ENCODE measurements around the gene NLRC3.
"Not testable (repeated sequence)": the region's sequence is repeated elsewhere in the genome, so short reads cannot be mapped to it uniquely, and the experiment has no call there.

DNA sequence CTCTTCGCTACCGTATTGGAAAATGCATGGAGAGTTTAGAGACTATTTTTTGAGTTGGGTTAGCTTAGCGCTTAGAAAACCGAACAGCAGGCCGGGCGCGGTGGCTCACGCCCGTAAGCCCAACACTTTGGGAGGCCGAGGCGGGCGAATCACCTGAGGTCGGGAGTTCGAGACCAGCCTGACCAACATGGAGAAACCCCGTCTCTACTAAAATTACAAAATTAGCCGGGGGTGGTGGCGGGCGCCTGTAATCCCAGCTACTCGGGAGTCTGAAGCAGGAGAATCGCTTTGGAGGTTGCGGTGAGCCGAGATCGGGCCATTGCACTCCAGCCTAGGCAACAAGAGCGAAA is 75.8 kb downstream of the NLRC3 start:
- TF ChIP-seq TRIM28 (IDR thresholded peaks at IDR 0.05; ENCODE audit: borderline replicate concordance, low read length); KLF10 (tag by site-specific recombination; IDR thresholded peaks at IDR 0.05); KLF1 (tag by site-specific recombination; IDR thresholded peaks at IDR 0.05); GLIS1 (tag by site-specific recombination; IDR thresholded peaks at IDR 0.05); ZNF558 (tag by site-specific recombination; IDR thresholded peaks at IDR 0.05); MZF1 (tag by site-specific recombination; IDR thresholded peaks at IDR 0.05; ENCODE audit: borderline replicate concordance); ZNF366 (tag by site-specific recombination; conservative IDR thresholded peaks at IDR 0.05); ZBTB21 (tag by site-specific recombination; IDR thresholded peaks at IDR 0.05): not testable (repeated sequence)
- TF ChIP-seq, protein P1, sequence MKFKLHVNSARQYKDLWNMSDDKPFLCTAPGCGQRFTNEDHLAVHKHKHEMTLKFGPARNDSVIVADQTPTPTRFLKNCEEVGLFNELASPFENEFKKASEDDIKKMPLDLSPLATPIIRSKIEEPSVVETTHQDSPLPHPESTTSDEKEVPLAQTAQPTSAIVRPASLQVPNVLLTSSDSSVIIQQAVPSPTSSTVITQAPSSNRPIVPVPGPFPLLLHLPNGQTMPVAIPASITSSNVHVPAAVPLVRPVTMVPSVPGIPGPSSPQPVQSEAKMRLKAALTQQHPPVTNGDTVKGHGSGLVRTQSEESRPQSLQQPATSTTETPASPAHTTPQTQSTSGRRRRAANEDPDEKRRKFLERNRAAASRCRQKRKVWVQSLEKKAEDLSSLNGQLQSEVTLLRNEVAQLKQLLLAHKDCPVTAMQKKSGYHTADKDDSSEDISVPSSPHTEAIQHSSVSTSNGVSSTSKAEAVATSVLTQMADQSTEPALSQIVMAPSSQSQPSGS (tag by site-specific recombination; IDR thresholded peaks at IDR 0.05; ENCODE audit: low read depth), result not testable (repeated sequence)
- TF ChIP-seq, protein P2, sequence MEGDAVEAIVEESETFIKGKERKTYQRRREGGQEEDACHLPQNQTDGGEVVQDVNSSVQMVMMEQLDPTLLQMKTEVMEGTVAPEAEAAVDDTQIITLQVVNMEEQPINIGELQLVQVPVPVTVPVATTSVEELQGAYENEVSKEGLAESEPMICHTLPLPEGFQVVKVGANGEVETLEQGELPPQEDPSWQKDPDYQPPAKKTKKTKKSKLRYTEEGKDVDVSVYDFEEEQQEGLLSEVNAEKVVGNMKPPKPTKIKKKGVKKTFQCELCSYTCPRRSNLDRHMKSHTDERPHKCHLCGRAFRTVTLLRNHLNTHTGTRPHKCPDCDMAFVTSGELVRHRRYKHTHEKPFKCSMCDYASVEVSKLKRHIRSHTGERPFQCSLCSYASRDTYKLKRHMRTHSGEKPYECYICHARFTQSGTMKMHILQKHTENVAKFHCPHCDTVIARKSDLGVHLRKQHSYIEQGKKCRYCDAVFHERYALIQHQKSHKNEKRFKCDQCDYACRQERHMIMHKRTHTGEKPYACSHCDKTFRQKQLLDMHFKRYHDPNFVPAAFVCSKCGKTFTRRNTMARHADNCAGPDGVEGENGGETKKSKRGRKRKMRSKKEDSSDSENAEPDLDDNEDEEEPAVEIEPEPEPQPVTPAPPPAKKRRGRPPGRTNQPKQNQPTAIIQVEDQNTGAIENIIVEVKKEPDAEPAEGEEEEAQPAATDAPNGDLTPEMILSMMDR (tag by site-specific recombination; IDR thresholded peaks at IDR 0.05), result not testable (repeated sequence)
- TF ChIP-seq, protein P3, sequence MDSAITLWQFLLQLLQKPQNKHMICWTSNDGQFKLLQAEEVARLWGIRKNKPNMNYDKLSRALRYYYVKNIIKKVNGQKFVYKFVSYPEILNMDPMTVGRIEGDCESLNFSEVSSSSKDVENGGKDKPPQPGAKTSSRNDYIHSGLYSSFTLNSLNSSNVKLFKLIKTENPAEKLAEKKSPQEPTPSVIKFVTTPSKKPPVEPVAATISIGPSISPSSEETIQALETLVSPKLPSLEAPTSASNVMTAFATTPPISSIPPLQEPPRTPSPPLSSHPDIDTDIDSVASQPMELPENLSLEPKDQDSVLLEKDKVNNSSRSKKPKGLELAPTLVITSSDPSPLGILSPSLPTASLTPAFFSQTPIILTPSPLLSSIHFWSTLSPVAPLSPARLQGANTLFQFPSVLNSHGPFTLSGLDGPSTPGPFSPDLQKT (IDR thresholded peaks at IDR 0.05; ENCODE audit: borderline replicate concordance, low read depth, low read length), result not testable (repeated sequence)
- TF ChIP-seq, protein P4, sequence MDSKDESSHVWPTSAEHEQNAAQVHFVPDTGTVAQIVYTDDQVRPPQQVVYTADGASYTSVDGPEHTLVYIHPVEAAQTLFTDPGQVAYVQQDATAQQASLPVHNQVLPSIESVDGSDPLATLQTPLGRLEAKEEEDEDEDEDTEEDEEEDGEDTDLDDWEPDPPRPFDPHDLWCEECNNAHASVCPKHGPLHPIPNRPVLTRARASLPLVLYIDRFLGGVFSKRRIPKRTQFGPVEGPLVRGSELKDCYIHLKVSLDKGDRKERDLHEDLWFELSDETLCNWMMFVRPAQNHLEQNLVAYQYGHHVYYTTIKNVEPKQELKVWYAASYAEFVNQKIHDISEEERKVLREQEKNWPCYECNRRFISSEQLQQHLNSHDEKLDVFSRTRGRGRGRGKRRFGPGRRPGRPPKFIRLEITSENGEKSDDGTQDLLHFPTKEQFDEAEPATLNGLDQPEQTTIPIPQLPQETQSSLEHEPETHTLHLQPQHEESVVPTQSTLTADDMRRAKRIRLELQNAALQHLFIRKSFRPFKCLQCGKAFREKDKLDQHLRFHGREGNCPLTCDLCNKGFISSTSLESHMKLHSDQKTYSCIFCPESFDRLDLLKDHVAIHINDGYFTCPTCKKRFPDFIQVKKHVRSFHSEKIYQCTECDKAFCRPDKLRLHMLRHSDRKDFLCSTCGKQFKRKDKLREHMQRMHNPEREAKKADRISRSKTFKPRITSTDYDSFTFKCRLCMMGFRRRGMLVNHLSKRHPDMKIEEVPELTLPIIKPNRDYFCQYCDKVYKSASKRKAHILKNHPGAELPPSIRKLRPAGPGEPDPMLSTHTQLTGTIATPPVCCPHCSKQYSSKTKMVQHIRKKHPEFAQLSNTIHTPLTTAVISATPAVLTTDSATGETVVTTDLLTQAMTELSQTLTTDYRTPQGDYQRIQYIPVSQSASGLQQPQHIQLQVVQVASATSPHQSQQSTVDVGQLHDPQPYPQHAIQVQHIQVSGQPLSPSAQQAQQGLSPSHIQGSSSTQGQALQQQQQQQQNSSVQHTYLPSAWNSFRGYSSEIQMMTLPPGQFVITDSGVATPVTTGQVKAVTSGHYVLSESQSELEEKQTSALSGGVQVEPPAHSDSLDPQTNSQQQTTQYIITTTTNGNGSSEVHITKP (tag by site-specific recombination; IDR thresholded peaks at IDR 0.05), result not testable (repeated sequence)
- TF ChIP-seq, protein P5, sequence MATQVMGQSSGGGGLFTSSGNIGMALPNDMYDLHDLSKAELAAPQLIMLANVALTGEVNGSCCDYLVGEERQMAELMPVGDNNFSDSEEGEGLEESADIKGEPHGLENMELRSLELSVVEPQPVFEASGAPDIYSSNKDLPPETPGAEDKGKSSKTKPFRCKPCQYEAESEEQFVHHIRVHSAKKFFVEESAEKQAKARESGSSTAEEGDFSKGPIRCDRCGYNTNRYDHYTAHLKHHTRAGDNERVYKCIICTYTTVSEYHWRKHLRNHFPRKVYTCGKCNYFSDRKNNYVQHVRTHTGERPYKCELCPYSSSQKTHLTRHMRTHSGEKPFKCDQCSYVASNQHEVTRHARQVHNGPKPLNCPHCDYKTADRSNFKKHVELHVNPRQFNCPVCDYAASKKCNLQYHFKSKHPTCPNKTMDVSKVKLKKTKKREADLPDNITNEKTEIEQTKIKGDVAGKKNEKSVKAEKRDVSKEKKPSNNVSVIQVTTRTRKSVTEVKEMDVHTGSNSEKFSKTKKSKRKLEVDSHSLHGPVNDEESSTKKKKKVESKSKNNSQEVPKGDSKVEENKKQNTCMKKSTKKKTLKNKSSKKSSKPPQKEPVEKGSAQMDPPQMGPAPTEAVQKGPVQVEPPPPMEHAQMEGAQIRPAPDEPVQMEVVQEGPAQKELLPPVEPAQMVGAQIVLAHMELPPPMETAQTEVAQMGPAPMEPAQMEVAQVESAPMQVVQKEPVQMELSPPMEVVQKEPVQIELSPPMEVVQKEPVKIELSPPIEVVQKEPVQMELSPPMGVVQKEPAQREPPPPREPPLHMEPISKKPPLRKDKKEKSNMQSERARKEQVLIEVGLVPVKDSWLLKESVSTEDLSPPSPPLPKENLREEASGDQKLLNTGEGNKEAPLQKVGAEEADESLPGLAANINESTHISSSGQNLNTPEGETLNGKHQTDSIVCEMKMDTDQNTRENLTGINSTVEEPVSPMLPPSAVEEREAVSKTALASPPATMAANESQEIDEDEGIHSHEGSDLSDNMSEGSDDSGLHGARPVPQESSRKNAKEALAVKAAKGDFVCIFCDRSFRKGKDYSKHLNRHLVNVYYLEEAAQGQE (tag by site-specific recombination; IDR thresholded peaks at IDR 0.05), result not testable (repeated sequence)
